GM10266 (cell line): ENCODE results near the gene ZNF408.

ENCODE experiments used
- DNase-seq: peaks from one replicate; pipeline ENCODE4 v3.0.0; 2012; ENCODE audit errors: extremely low spot score
- TF ChIP-seq, protein P1 (sequence below): IDR thresholded peaks from 2 replicates; pipeline ENCODE4 v1.5.1; 2012; ENCODE audit warnings: mild to moderate bottlenecking, low read depth; ENCODE audit not compliant: control insufficient read depth, insufficient read depth; ENCODE audit errors: missing control alignments

Gene ZNF408

GRCh38 chr11:46741600-46742484 is 41.0 kb downstream of the ZNF408 start:
- TF ChIP-seq, protein P1, sequence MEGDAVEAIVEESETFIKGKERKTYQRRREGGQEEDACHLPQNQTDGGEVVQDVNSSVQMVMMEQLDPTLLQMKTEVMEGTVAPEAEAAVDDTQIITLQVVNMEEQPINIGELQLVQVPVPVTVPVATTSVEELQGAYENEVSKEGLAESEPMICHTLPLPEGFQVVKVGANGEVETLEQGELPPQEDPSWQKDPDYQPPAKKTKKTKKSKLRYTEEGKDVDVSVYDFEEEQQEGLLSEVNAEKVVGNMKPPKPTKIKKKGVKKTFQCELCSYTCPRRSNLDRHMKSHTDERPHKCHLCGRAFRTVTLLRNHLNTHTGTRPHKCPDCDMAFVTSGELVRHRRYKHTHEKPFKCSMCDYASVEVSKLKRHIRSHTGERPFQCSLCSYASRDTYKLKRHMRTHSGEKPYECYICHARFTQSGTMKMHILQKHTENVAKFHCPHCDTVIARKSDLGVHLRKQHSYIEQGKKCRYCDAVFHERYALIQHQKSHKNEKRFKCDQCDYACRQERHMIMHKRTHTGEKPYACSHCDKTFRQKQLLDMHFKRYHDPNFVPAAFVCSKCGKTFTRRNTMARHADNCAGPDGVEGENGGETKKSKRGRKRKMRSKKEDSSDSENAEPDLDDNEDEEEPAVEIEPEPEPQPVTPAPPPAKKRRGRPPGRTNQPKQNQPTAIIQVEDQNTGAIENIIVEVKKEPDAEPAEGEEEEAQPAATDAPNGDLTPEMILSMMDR: no peak
- no peak for DNase-seq

DNA sequence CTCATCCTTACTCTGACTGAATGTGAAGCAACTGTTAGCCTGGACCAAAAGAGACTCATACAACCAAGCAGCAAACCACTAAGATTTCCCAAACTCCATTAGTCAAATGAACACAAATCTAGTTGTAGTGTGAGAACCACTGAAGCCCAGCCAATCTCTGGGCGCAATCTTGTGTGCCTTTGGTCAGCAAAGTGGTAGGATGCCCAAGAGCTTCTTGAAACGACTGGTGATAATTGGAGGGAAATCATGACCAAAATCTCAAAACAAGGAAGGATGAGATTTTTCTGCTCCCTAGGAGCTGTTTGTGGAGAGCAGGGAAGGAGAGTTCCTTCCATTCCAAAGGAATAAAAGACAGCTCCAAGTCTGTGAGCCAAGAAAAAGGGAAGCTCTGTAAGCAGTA is 42.2 kb downstream of the ZNF408 start:
- TF ChIP-seq, protein P1: no peak
- no peak for DNase-seq

- TF ChIP-seq, protein P1: no peak
- DNase-seq: no peak
These were observed 43.0 kb downstream of the ZNF408 start for GRCh38 chr11:46743693-46744339.

DNA sequence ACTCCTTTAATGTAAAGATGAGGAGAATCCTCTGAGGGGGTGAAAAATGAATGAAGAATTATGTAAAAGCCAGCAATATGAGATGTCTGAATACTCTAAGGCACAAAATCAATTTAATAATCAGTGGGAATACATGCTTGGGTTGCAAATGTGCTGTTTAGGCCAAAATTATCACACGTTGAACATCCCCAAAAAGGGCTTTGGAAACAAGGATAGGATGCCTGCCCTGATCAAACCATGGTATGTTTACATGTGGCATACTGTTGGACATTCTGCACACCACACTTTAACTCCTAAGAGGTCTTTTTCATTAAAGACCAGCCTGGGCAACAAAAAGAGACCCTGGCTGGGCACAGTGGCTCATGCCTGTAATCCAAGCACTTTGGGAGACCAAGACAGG is 44.5 kb downstream of the ZNF408 start:
- DNase-seq: no peak
- TF ChIP-seq, protein P1: no peak

- DNase-seq: no peak
- TF ChIP-seq, protein P1: no peak
These were observed 45.2 kb downstream of the ZNF408 start for GRCh38 chr11:46745995-46746394.

DNA sequence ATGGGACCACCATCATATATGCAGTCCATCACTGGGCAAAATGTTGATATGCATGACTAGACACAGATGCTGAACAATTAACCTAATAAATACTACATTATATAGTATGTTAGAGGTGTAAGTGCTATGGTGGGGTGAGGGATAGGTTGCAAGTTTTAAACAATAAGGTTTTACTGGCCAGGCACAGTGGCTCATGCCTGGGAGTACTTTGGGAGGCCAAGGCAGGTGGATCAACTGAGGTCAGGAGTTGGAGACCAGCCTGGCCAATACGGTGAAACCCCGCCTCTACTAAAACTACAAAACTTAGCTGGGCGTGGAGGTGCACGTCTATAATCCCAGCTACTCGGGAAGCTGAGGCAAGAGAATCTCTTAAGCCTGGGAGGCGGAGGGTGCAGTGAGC is 46.3 kb downstream of the ZNF408 start:
- no peak for DNase-seq
- TF ChIP-seq, protein P1: no peak
